H1 (cell line): ENCODE results near the gene INPP5A. TPM values are rescaled to one million over a fixed set of nuclear protein-coding genes. Genes with fewer than 3 reads are reported as not detected.

Experiments used
- CTCF ChIA-PET: fragments of 300-600 bp; sonication (Branson Sonifier 250); formaldehyde crosslinking; loops from one replicate; lab custom pipeline; 2021; ENCODE audit not compliant: partially characterized antibody; lab: Charles Lee
- POLR2A ChIA-PET: fragments of 300-600 bp; sonication (Branson Sonifier 250); formaldehyde crosslinking; loops from one replicate; lab custom pipeline; 2021; ENCODE audit warnings: inconsistent platforms; ENCODE audit not compliant: partially characterized antibody; lab: Charles Lee
- DNase-seq, 2 experiments: peaks; one replicate each; pipeline versions ENCODE4 v3.0.0 to v3.0.0-alpha.2; 2010 to 2022; ENCODE audit warnings: low spot score in 2 of 2, low read depth in 1 of 2, mixed read lengths in 1 of 2
- FAIRE-seq: peaks from 2 replicates; lab custom pipeline; 2011; peaks lifted over from hg19 to GRCh38; lab: Jason Lieb, UNC
- H2AFZ ChIP-seq: 2 replicates; pipeline ENCODE4 v1.8.1; 2012; ENCODE audit warnings: low read length, inconsistent platforms
- H2AK5ac ChIP-seq: 2 replicates; pipeline ENCODE4 v1.6.1; 2013; ENCODE audit warnings: low read depth, low read length
- H2BK120ac ChIP-seq: replicated peaks from 2 replicates; pipeline ENCODE3; 2013; ENCODE audit warnings: low read depth, low read length, inconsistent platforms
- H2BK12ac ChIP-seq: 2 replicates; pipeline ENCODE4 v1.6.1; 2013; ENCODE audit warnings: low read depth, low read length
- H2BK15ac ChIP-seq: 2 replicates; pipeline ENCODE4 v1.6.1; 2013; ENCODE audit warnings: low read length
- H2BK20ac ChIP-seq: 2 replicates; pipeline ENCODE4 v1.6.1; 2013; ENCODE audit warnings: low read length
- H2BK5ac ChIP-seq: 2 replicates; pipeline ENCODE4 v1.6.1; 2013; ENCODE audit warnings: low read depth, low read length
- H3K14ac ChIP-seq: 2 replicates; pipeline ENCODE4 v1.6.1; 2013; ENCODE audit warnings: inconsistent platforms; ENCODE audit not compliant: insufficient read length
- H3K18ac ChIP-seq: 2 replicates; pipeline ENCODE4 v1.6.1; 2013; ENCODE audit warnings: low read length; ENCODE audit errors: extremely low read depth
- H3K23ac ChIP-seq: 2 replicates; pipeline ENCODE4 v1.6.1; 2013; ENCODE audit warnings: inconsistent platforms; ENCODE audit not compliant: insufficient read length
- H3K23me2 ChIP-seq: 2 replicates; pipeline ENCODE4 v1.6.1; 2013; ENCODE audit warnings: low read depth, low read length
- H3K27ac ChIP-seq: 2 replicates; pipeline ENCODE4 v1.6.1; 2011; ENCODE audit warnings: low read depth, low read length, inconsistent platforms
- H3K27me3 ChIP-seq, 4 experiments: replicated peaks in 1 of 4; 1 replicate in 1 of 4; 2 replicates in 3 of 4; pipeline versions ENCODE4 v1.6.1 to v1.8.1; 2011 to 2013; ENCODE audit warnings: low read length in 3 of 4, mild to moderate bottlenecking in 3 of 4, inconsistent platforms in 2 of 4, mixed read lengths in 2 of 4, moderate library complexity in 1 of 4; ENCODE audit not compliant: control insufficient read depth in 3 of 4, insufficient read depth in 3 of 4; ENCODE audit errors: extremely low read depth in 1 of 4
- H3K36me3 ChIP-seq, 4 experiments: 2 replicates each; pipeline versions ENCODE4 v1.6.1 to v1.8.1; 2011 to 2013; ENCODE audit warnings: mild to moderate bottlenecking in 4 of 4, low read length in 3 of 4, moderate library complexity in 2 of 4, control low read depth in 1 of 4, inconsistent platforms in 1 of 4; ENCODE audit not compliant: insufficient read depth in 4 of 4, control insufficient read depth in 2 of 4
- H3K4ac ChIP-seq: replicated peaks from 2 replicates; pipeline ENCODE3; 2013; ENCODE audit warnings: low read length, low read depth, mixed read lengths, inconsistent platforms; ENCODE audit not compliant: insufficient read length
- H3K4me1 ChIP-seq, 4 experiments: replicated peaks in 1 of 4; 1 replicate in 1 of 4; 2 replicates in 3 of 4; pipeline versions ENCODE4 v1.6.1 to v1.8.1; 2011 to 2013; ENCODE audit warnings: low read length in 3 of 4, inconsistent platforms in 2 of 4, mixed read lengths in 1 of 4; ENCODE audit not compliant: insufficient read depth in 4 of 4, control insufficient read depth in 3 of 4
- H3K4me2 ChIP-seq, 2 experiments: 2 replicates each; pipeline versions ENCODE4 v1.6.1 to v1.8.1; 2011 to 2013; ENCODE audit warnings: low read depth in 2 of 2, low read length in 2 of 2, control low read depth in 1 of 2, inconsistent platforms in 1 of 2, mild to moderate bottlenecking in 1 of 2; ENCODE audit not compliant: insufficient read depth in 1 of 2
- H3K4me3 ChIP-seq, 4 experiments: fragments of 200-600, 300-600 bp in 1 of 4; sonication (generic), shearing (Covaris generic), sonication (Bioruptor Twin) in 1 of 4; 2 replicates each; pipeline versions ENCODE4 v1.5.1 to v1.8.1; 2011 to 2016; ENCODE audit warnings: low read length in 4 of 4, low read depth in 3 of 4, control low read depth in 2 of 4, inconsistent platforms in 2 of 4, mild to moderate bottlenecking in 2 of 4, mixed read lengths in 1 of 4, moderate library complexity in 1 of 4; ENCODE audit not compliant: insufficient read depth in 2 of 4; ENCODE audit errors: extremely low read depth in 1 of 4
- H3K56ac ChIP-seq: replicated peaks from 2 replicates; pipeline ENCODE3; 2013; ENCODE audit warnings: low read depth, mild to moderate bottlenecking, mixed read lengths, low read length, inconsistent platforms; ENCODE audit not compliant: insufficient read length
- H3K79me1 ChIP-seq: 2 replicates; pipeline ENCODE4 v1.6.1; 2013; ENCODE audit warnings: low read depth, low read length, control low read depth
- H3K79me2 ChIP-seq, 2 experiments: 2 replicates each; pipeline versions ENCODE4 v1.6.1 to v1.8.1; 2012 to 2013; ENCODE audit warnings: low read length in 2 of 2, mild to moderate bottlenecking in 2 of 2, inconsistent platforms in 1 of 2; ENCODE audit not compliant: insufficient read depth in 2 of 2, control insufficient read depth in 1 of 2
- H3K9ac ChIP-seq, 4 experiments: replicated peaks in 1 of 4; 1 replicate in 1 of 4; 2 replicates in 3 of 4; pipeline versions ENCODE4 v1.6.1 to v1.8.1; 2011 to 2013; ENCODE audit warnings: low read depth in 3 of 4, low read length in 3 of 4, control low read depth in 2 of 4, mild to moderate bottlenecking in 2 of 4, moderate library complexity in 2 of 4, inconsistent platforms in 1 of 4; ENCODE audit errors: extremely low read depth in 1 of 4
- H3K9me3 ChIP-seq, 2 experiments: 2 replicates each; pipeline versions ENCODE4 v1.6.1 to v1.8.1; 2012 to 2013; ENCODE audit warnings: mild to moderate bottlenecking in 2 of 2, moderate library complexity in 2 of 2, control low read depth in 1 of 2, inconsistent platforms in 1 of 2, low read depth in 1 of 2, low read length in 1 of 2, mixed read lengths in 1 of 2; ENCODE audit not compliant: insufficient read depth in 2 of 2
- H4K20me1 ChIP-seq, 2 experiments: replicated peaks in 1 of 2; 2 replicates each; pipeline versions ENCODE3 to v1.8.1; 2011 to 2013; ENCODE audit warnings: inconsistent platforms in 2 of 2, low read length in 2 of 2, mild to moderate bottlenecking in 1 of 2; ENCODE audit not compliant: insufficient read depth in 2 of 2, control insufficient read depth in 1 of 2
- H4K5ac ChIP-seq: 2 replicates; pipeline ENCODE4 v1.6.1; 2013; ENCODE audit warnings: low read length, low read depth, mixed read lengths, inconsistent platforms; ENCODE audit not compliant: insufficient read length
- H4K8ac ChIP-seq: 2 replicates; pipeline ENCODE4 v1.8.0; 2013; ENCODE audit warnings: mild to moderate bottlenecking, moderate library complexity, low read length, inconsistent platforms; ENCODE audit not compliant: insufficient read depth; ENCODE audit errors: extremely low read depth
- H4K91ac ChIP-seq: replicated peaks from 2 replicates; pipeline ENCODE3; 2013; ENCODE audit warnings: low read length, mixed read lengths, inconsistent platforms; ENCODE audit not compliant: insufficient read length
- BCL11A ChIP-seq, 2 experiments: IDR thresholded peaks; one replicate each; pipeline ENCODE4 v1.6.1; 2011; ENCODE audit warnings: low read depth in 2 of 2, low read length in 2 of 2, mild to moderate bottlenecking in 2 of 2
- CHD2 ChIP-seq: IDR thresholded peaks from 2 replicates; pipeline ENCODE4 v1.6.1; 2012; ENCODE audit warnings: low read length, improper control_type of control experiment
- EP300 ChIP-seq, 2 experiments: IDR thresholded peaks; 1 replicate in 1 of 2; 2 replicates in 1 of 2; pipeline ENCODE4 v1.6.1; 2011 to 2012; ENCODE audit warnings: low read depth in 2 of 2, low read length in 2 of 2, mild to moderate bottlenecking in 2 of 2, borderline replicate concordance in 1 of 2, inconsistent platforms in 1 of 2, moderate library complexity in 1 of 2
- GTF2F1 ChIP-seq: IDR thresholded peaks from 2 replicates; pipeline ENCODE4 v1.6.1; 2012; ENCODE audit warnings: low read depth, low read length, improper control_type of control experiment, borderline replicate concordance
- HDAC2 ChIP-seq, 2 experiments: fragments of 300-600 bp in 1 of 2; sonication (generic) in 1 of 2; IDR thresholded peaks; 2 replicates each; pipeline ENCODE4 v1.6.1; 2011 to 2012; ENCODE audit warnings: low read depth in 2 of 2, low read length in 2 of 2, mild to moderate bottlenecking in 2 of 2, moderate library complexity in 2 of 2, borderline replicate concordance in 1 of 2, inconsistent platforms in 1 of 2
- JUN ChIP-seq: IDR thresholded peaks from 2 replicates; pipeline ENCODE4 v1.6.1; 2011; ENCODE audit warnings: low read depth, mild to moderate bottlenecking, improper control_type of control experiment, low read length
- JUND ChIP-seq: IDR thresholded peaks from 2 replicates; pipeline ENCODE4 v1.6.1; 2011; ENCODE audit warnings: mild to moderate bottlenecking, improper control_type of control experiment, low read length
- POLR2A ChIP-seq, 2 experiments: IDR thresholded peaks; 1 replicate in 1 of 2; 2 replicates in 1 of 2; pipeline ENCODE4 v1.6.1; 2011; ENCODE audit warnings: low read depth in 2 of 2, low read length in 2 of 2, mild to moderate bottlenecking in 2 of 2; ENCODE audit errors: control extremely low read depth in 1 of 2
- SAP30 ChIP-seq: fragments of 300-600 bp; sonication (generic); IDR thresholded peaks from 2 replicates; pipeline ENCODE4 v1.7.1; 2012; ENCODE audit warnings: low read length, moderate library complexity, mild to moderate bottlenecking, inconsistent platforms; ENCODE audit not compliant: insufficient read depth, insufficient replicate concordance
- SRF ChIP-seq: IDR thresholded peaks from 2 replicates; pipeline ENCODE4 v1.6.1; 2011; ENCODE audit warnings: mild to moderate bottlenecking, low read depth, low read length, moderate library complexity
- TAF7 ChIP-seq: optimal IDR thresholded peaks from 2 replicates; pipeline ENCODE3; 2011; ENCODE audit warnings: low read depth, mild to moderate bottlenecking, inconsistent platforms, low read length, moderate library complexity, borderline replicate concordance
- WGBS, 2 experiments: shearing (Covaris generic) in 1 of 2; methylation state at CpG; one replicate each; pipeline versions ENCODE4 v1.1.6 to v1.1.7; 2013 to 2015; ENCODE audit warnings: low lambda C conversion rate in 2 of 2, mixed read lengths in 2 of 2, inconsistent platforms in 1 of 2, low coverage in 1 of 2, missing lambda C conversion rate in 1 of 2; ENCODE audit not compliant: insufficient replicate concordance in 2 of 2, insufficient coverage in 1 of 2, insufficient read length in 1 of 2; ENCODE audit errors: extremely low coverage in 1 of 2, missing lambda C conversion rate in 1 of 2; 5-methylcytosine and 5-hydroxymethylcytosine counted together
- polyA plus RNA-seq, 7 experiments: library from polyadenylated mRNA; depleted of rRNA in 3 of 7; stranded (reverse) in 5 of 7; unstranded in 2 of 7; fragments of >200 nt in 5 of 7; fragments of 200-250 nt in 2 of 7; gene quantifications; 1 replicate in 5 of 7; 2 replicates in 1 of 7; 4 replicates in 1 of 7; pipeline versions ENCODE4 v1.2.1 to v1.2.3, GENCODE V29; 2011 to 2013; ENCODE audit warnings: missing spikeins in 2 of 7, mixed read lengths in 2 of 7
- total RNA-seq: library from RNA; stranded (reverse); fragmentation: NEBNext Ultra II Directional; extraction: Animal tissue kit (Norgen Biotek cat#: 25700); gene quantifications from 2 replicates; pipeline ENCODE4 v1.2.1, GENCODE V29; 2021

The INPP5A gene
- total and polyA plus RNA-seq, 2 of the 8 experiments (the other 6 are each of a cell fraction or from before 2014, with no cell fraction given), result 19.7 to 27.5 TPM

DNA sequence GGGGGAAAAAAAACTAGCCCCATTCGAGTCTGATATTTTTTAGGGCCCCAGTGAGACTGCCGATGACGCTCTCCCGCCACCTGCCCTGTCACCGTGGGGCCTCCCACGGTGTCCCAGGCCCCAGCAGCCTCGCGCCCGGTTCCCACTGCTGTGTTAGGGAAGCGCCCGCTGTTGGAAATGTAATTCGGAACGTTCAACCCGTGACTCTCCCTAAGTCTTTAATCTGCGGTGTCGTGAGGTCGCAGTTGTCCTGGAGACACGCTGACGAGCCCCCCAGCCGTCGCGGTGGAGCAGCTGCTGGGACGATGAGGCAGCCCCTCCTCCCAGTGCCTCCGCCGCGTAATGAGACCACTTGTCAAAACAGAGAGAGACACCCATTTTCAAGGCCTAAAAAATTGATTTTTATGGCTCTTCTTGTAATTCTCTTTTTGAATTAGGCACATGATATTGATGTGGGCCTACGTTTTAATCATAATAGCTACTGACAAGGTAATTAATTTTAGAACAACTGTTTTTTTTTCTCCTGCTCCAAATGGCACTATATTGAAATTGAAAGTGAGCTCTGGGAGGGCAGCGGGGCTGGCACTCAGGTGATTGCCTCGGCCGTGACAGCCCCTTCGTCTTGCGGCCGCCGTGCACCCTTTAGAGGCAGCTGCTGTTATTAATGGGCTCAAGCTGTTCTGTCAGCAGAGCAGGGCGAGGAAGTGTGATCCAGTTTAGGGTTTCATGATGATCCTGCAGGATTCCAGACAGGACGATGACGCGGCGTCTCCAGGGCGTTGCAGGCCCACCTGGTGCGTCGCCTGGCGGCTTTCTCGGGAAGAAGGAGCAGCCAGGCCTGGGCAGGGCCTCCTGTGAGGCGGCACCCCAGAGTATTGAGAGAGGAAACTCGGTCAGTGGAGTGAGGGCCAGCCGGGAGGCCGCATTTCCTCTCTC lies 185.1 kb downstream of the INPP5A start:
- H3K23ac ChIP-seq, result no peak overlapping the region
- no peak overlapping the region for H2BK15ac ChIP-seq
- WGBS, 2 experiments, result 92% methylated on average over 48 of the region's 48 CpGs; no CpG with 5 or more reads in 1 of the 2 experiments
- H2BK12ac ChIP-seq, result no peak overlapping the region
- 0 out of 7 replicates have a peak, but pooled peaks cover 0 to 2% (median 0%) of the 10 kb centered on the region in 4 experiments for H3K27me3 ChIP-seq
- no peak overlapping the region for H3K4me2 ChIP-seq
- ChIA-PET CTCF (no interaction called here), POLR2A (interaction anchor here (0.6 to 1.1 kb wide), 2 partner anchors 15 to 375 kb away, joined by 4 to 5 read pairs; no protein-coding TSS in a partner anchor)
- no peak overlapping the region for H3K27ac ChIP-seq
- H2BK5ac ChIP-seq, result no peak overlapping the region
- no peak overlapping the region for H3K18ac ChIP-seq
- H4K8ac ChIP-seq, result no peak overlapping the region
- H3K14ac ChIP-seq, result no peak overlapping the region
- no peak overlapping the region for H2BK20ac ChIP-seq
- no peaks in the 10 kb centered on the region for H3K79me2 ChIP-seq
- H4K20me1 ChIP-seq, result peaks cover 1 to 2% of the 10 kb centered on the region in 2 experiments
- no peak overlapping the region for H2AK5ac ChIP-seq
- DNase-seq (no peak), FAIRE-seq (no peak)
- no peaks in the 10 kb centered on the region; a peak in 1 of 7 replicates for H3K4me1 ChIP-seq
- no peaks in the 10 kb centered on the region for H3K23me2 ChIP-seq
- no peaks in the 10 kb centered on the region for H3K36me3 ChIP-seq
- no peak overlapping the region for H3K4me3 ChIP-seq
- no peak overlapping the region for H3K56ac ChIP-seq
- H2BK120ac ChIP-seq, result no peak overlapping the region
- no peak overlapping the region for H2AFZ ChIP-seq
- no peaks in the 10 kb centered on the region for H3K79me1 ChIP-seq
- no peak overlapping the region for H4K5ac ChIP-seq
- H3K9ac ChIP-seq, result no peak overlapping the region
- H3K4ac ChIP-seq, result no peak overlapping the region
- H4K91ac ChIP-seq, result no peak overlapping the region
- no peaks in the 10 kb centered on the region; a peak in 1 of 4 replicates for H3K9me3 ChIP-seq
- TF ChIP-seq HDAC2 (IDR thresholded peaks at IDR 0.05; ENCODE audit: borderline replicate concordance in 1 of 2, low read depth in 2 of 2, low read length in 2 of 2), result no peak
- no peak for TF ChIP-seq SAP30
- TF ChIP-seq JUN, result no peak
- no peak for TF ChIP-seq SRF
- no peak for TF ChIP-seq EP300 (IDR thresholded peaks at IDR 0.05; ENCODE audit: borderline replicate concordance in 1 of 2, low read depth in 2 of 2, low read length in 2 of 2)
- TF ChIP-seq GTF2F1, result no peak
- TF ChIP-seq CHD2, result no peak
- TF ChIP-seq JUND, result no peak
- TF ChIP-seq TAF7, result no peak
- TF ChIP-seq POLR2A (IDR thresholded peaks at IDR 0.05; ENCODE audit: control extremely low read depth in 1 of 2, low read depth in 2 of 2, low read length in 2 of 2), result no peak
- TF ChIP-seq BCL11A (IDR thresholded peaks at IDR 0.05; ENCODE audit: low read depth in 2 of 2, low read length in 2 of 2), result no peak
